HEK293T (cell line): ENCODE data around the gene CFAP97D2.

Experiments
- ARNT ChIP-seq: fragments of 450-650 bp; IDR thresholded peaks from 2 replicates; pipeline ENCODE4 v1.6.1; 2017; ENCODE audit warnings: mild to moderate bottlenecking
- BHLHE40 ChIP-seq: fragments of 450-650 bp; IDR thresholded peaks from 2 replicates; pipeline ENCODE4 v1.6.1; 2016; ENCODE audit warnings: mild to moderate bottlenecking, moderate library complexity, borderline replicate concordance
- CTBP1 ChIP-seq: fragments of 450-650 bp; IDR thresholded peaks from 2 replicates; pipeline ENCODE4 v1.6.1; 2016; ENCODE audit warnings: borderline replicate concordance
- FOXA1 ChIP-seq: fragments of 450-650 bp; IDR thresholded peaks from 2 replicates; pipeline ENCODE4 v1.6.1; 2016; ENCODE audit warnings: mild to moderate bottlenecking
- FOXK2 ChIP-seq: fragments of 450-650 bp; IDR thresholded peaks from 2 replicates; pipeline ENCODE4 v1.6.1; 2016; ENCODE audit warnings: mild to moderate bottlenecking
- FOXM1 ChIP-seq: fragments of 450-650 bp; IDR thresholded peaks from 2 replicates; pipeline ENCODE4 v1.6.1; 2017; ENCODE audit warnings: mild to moderate bottlenecking, borderline replicate concordance
- HDGF ChIP-seq: fragments of 450-650 bp; IDR thresholded peaks from 2 replicates; pipeline ENCODE4 v1.6.1; 2017; ENCODE audit warnings: antibody characterized with exemption, borderline replicate concordance
- NFRKB ChIP-seq: fragments of 450-650 bp; IDR thresholded peaks from 2 replicates; pipeline ENCODE4 v1.6.1; 2016; ENCODE audit warnings: mild to moderate bottlenecking, moderate library complexity
- PKNOX1 ChIP-seq: fragments of 450-650 bp; IDR thresholded peaks from 2 replicates; pipeline ENCODE4 v1.6.1; 2016
- SP1 ChIP-seq: fragments of 450-650 bp; IDR thresholded peaks from 2 replicates; pipeline ENCODE4 v1.6.1; 2017
- SUZ12 ChIP-seq: fragments of 450-650 bp; IDR thresholded peaks from 2 replicates; pipeline ENCODE4 v1.6.1; 2016; ENCODE audit warnings: mild to moderate bottlenecking
- ZNF384 ChIP-seq: fragments of 450-650 bp; IDR thresholded peaks from 2 replicates; pipeline ENCODE4 v1.6.1; 2016

GRCh38 chr13:114203536-114203935 lies 24.5 kb downstream of the CFAP97D2 start:
- no peak for TF ChIP-seq SP1
- no peak for TF ChIP-seq NFRKB
- TF ChIP-seq HDGF = no peak
- no peak for TF ChIP-seq ARNT
- no peak for TF ChIP-seq FOXM1
- TF ChIP-seq PKNOX1 = no peak
- TF ChIP-seq BHLHE40 = no peak
- no peak for TF ChIP-seq FOXA1
- no peak for TF ChIP-seq CTBP1
- TF ChIP-seq FOXK2 = no peak
- TF ChIP-seq ZNF384 = no peak
- no peak for TF ChIP-seq SUZ12
